Psoas muscle (tissue), 8 donors: Measurements from ENCODE around the gene CCL27. TPM values are rescaled to one million over a fixed set of nuclear protein-coding genes. Genes with fewer than 3 reads are reported as not detected.
A peak's percentile ranks its signal among the peaks of the same experiment; 100 is the strongest.

ENCODE experiments used
- ATAC-seq, 4 donors: fragments of 200-7000 bp; cut with Tn5 transposase; one replicate each; pipeline ENCODE4 v1.9.1; 2020; ENCODE audit warnings: moderate library complexity in 3 of 4, mild to moderate bottlenecking in 2 of 4
- DNase-seq, 2 donors: peaks; one replicate each; pipeline ENCODE4 v3.0.0-alpha.2; 2020
- H3K27ac ChIP-seq: fragments of 200-600 bp; one replicate; pipeline ENCODE4 v1.8.0; 2022
- H3K27me3 ChIP-seq, 3 donors: fragments of 200-600 bp in 1 of 3; one replicate each; pipeline versions ENCODE4 v1.6.1 to v1.8.0; 2013 to 2022; ENCODE audit warnings: low read length in 2 of 3, mild to moderate bottlenecking in 2 of 3, moderate library complexity in 1 of 3; ENCODE audit not compliant: insufficient read depth in 3 of 3
- H3K36me3 ChIP-seq, 2 donors: fragments of 200-600 bp in 1 of 2; one replicate each; pipeline versions ENCODE4 v1.6.1 to v1.8.0; 2013 to 2022; ENCODE audit warnings: low read depth in 1 of 2, mild to moderate bottlenecking in 1 of 2, moderate library complexity in 1 of 2; ENCODE audit not compliant: insufficient read depth in 1 of 2
- H3K4me1 ChIP-seq: fragments of 200-600 bp; one replicate; pipeline ENCODE4 v1.8.0; 2022
- H3K4me3 ChIP-seq: fragments of 200-600 bp; one replicate; pipeline ENCODE4 v1.8.0; 2022; ENCODE audit warnings: mild to moderate bottlenecking
- H3K9me3 ChIP-seq: fragments of 200-600 bp; one replicate; pipeline ENCODE4 v1.8.0; 2022
- WGBS, 3 donors: extraction: QIAGEN DNeasy Blood & Tissue Kit; methylation state at CpG; one replicate each; pipeline versions ENCODE4 v1.1.6 to v1.1.7; 2013; 5-methylcytosine and 5-hydroxymethylcytosine counted together
- intact Hi-C, 2 donors: fragments of 100-400 bp; cut with DNase I; formaldehyde crosslinking; loops; one replicate each; pipeline versions ENCODE4 v1.11.0 to v1.14.2; 2022
- polyA plus RNA-seq, 3 donors: library from polyadenylated mRNA; stranded (reverse); fragments of 200-250 nt; gene quantifications; one replicate each; pipeline ENCODE4 v1.2.3, GENCODE V29; 2013
- total RNA-seq, 4 donors: library from RNA; stranded (reverse); fragmentation: NEBNext Ultra II Directional in 2 of 4; extraction: Animal tissue kit (Norgen Biotek cat#: 25700) in 2 of 4; gene quantifications; one replicate each; pipeline versions ENCODE4 v1.2.1 to v1.2.4, GENCODE V29; 2021 to 2023
- TF ChIP-seq, protein P1 (sequence below): fragments of 200-600 bp; IDR thresholded peaks from one replicate; pipeline ENCODE4 v1.8.0; 2022; ENCODE audit warnings: antibody characterized with exemption
- donor health status: healthy with polysubstance abuse.
- donor health status: DM: no; HTN: no; CAD: no; lungs with moderate emphysema.
- donor health status: Bipolar disorder and iron deficiency.
- donor health status: healthy.
- donor health status: DM: yes; HTN: yes; CAD: no.
- donor health status: DM: no; HTN: no; CAD: no.
- donor health status: DM: no; HTN: no; CAD: no.
- donor health status: DM: yes; HTN: yes; CAD: no.

Gene CCL27
- total and polyA plus RNA-seq, 7 donors: 0.14 to 0.50 (median 0.25) TPM; not detected in 2

GRCh38 chr9:34638138-34638445 is 24.4 kb downstream of the CCL27 start:
- intact Hi-C loops: no loop called here
- ATAC-seq: no peak
- WGBS, 3 donors: 14 to 28% (median 22%) methylated on average over 7 of the region's 7 CpGs

DNA sequence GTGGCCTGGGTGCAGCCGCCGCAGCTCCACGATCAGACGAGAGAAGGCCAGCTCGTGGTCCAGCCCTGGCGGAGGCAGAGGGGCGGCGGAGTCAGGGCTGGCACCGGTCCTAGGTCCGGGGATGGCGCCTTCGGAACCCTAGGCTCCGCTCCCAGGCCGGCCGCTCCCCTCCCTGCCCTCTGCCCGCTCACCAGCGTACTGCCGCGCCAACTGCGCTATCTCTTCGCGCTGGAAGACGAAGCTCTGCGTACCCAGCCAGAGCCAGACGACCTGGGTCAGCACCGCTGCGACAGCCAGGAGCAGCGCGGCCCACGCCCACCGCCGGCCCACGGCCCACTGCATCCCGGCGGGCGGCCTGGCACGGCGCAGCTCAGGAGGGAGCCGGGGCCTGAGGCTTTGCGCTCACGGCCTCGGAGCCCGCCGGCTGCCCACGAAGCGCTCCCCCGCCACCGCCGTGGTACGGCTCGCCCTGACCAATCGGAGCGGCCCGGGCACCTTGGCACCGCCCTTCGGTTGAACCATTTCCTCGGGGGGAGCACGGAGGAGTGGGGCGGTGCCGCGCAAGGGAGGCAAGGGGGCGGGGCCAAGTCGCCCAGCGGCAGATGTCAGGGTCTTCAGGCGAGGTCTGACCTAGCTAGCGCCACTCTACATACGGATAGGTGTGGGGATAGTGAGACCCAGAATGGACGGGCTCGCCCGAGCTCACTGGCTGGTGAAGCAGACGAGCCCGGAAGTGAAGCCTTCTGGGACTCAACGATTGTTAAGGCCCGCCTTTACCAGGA is 24.9 kb downstream of the CCL27 start, which contains the start of gene SIGMAR1:
SIGMAR1 (minus strand) TSS at position 432 of the 782 bp plus-strand sequence; CDS start at position 342, 90 bp downstream.
- TF ChIP-seq, protein P1, sequence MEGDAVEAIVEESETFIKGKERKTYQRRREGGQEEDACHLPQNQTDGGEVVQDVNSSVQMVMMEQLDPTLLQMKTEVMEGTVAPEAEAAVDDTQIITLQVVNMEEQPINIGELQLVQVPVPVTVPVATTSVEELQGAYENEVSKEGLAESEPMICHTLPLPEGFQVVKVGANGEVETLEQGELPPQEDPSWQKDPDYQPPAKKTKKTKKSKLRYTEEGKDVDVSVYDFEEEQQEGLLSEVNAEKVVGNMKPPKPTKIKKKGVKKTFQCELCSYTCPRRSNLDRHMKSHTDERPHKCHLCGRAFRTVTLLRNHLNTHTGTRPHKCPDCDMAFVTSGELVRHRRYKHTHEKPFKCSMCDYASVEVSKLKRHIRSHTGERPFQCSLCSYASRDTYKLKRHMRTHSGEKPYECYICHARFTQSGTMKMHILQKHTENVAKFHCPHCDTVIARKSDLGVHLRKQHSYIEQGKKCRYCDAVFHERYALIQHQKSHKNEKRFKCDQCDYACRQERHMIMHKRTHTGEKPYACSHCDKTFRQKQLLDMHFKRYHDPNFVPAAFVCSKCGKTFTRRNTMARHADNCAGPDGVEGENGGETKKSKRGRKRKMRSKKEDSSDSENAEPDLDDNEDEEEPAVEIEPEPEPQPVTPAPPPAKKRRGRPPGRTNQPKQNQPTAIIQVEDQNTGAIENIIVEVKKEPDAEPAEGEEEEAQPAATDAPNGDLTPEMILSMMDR: no peak
- intact Hi-C loops: no loop called here
- DNase-seq (peak; percentile 96 to 97), ATAC-seq (peak; percentile 95 to 97 (median 96))
- 0 to 1% (median 1%) methylated on average over 54 to 74 of the region's 74 CpGs for WGBS, 3 donors
- H3K36me3 ChIP-seq: peaks cover 0 to 12% of the 10 kb centered on the region in 2 donors
- peaks cover 26% of the 10 kb centered on the region for H3K4me1 ChIP-seq
- peak within 1 kb of the TSS; percentile 94 for H3K4me3 ChIP-seq
- peak within 1 kb of the TSS; percentile 91 for H3K27ac ChIP-seq
- H3K27me3 ChIP-seq: no peaks in the 10 kb centered on the region
- no peaks in the 10 kb centered on the region for H3K9me3 ChIP-seq

More at GRCh38 chr9:34638138-34638445, 24.4 kb downstream of the CCL27 start:
- Histone ChIP-seq H3K27ac (peak overlapping the region; percentile 91), H3K4me1 (peaks cover 26% of the 10 kb centered on the region), H3K9me3 (no peaks in the 10 kb centered on the region), H3K36me3 (peaks cover 0 to 12% of the 10 kb centered on the region in 2 donors), H3K4me3 (peak overlapping the region; percentile 94), H3K27me3 (no peaks in the 10 kb centered on the region)
- DNase-seq: no peak
- TF ChIP-seq, protein P1: no peak

DNA sequence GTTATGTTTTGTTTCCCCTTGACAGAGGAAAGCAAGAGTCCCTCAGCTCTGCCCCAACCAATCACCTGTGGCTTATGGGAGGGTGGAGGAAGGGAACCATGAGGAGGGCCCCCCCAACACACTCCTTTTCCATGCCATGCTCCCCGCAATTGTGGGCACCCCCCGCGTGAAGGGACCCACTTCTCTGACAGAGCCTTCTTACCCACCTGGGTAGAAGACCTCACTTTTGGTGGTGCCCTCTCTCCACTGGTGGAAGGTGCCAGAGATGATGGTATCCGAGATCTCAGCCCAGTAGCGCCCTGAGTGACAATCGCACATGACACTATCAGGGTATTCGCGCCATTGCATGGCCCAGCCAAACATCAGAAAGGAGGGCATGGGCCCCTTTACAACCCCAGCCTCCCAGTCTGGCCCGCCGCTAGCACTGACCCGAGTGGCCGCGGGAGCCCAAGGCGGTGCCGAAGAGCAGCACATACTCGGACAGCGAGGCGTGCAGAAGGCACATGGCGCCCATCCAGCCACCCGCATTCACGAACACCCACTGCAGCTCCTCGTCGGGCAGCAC is 25.6 kb downstream of the CCL27 start:
- H3K9me3 ChIP-seq: no peaks in the 10 kb centered on the region
- no peak for DNase-seq
- no peak for ATAC-seq
- 5% methylated on average over 22 to 23 of the region's 23 CpGs for WGBS, 3 donors
- H3K4me3 ChIP-seq: peak overlapping the region; percentile 94
- TF ChIP-seq, protein P1: no peak
- H3K36me3 ChIP-seq: peaks cover 0 to 12% of the 10 kb centered on the region in 2 donors
- H3K4me1 ChIP-seq: peaks cover 26% of the 10 kb centered on the region
- no peaks in the 10 kb centered on the region for H3K27me3 ChIP-seq
- H3K27ac ChIP-seq: peak overlapping the region; percentile 91
- intact Hi-C loops: no loop called here

GRCh38 chr9:34635556-34635955 is 26.9 kb downstream of the CCL27 start:
- DNase-seq: peak in 1 of 2 donors; percentile 8
- intact Hi-C loops: no loop called here
- ATAC-seq: no peak
- TF ChIP-seq, protein P1: no peak
- Histone ChIP-seq H3K36me3 (peaks cover 0 to 12% of the 10 kb centered on the region in 2 donors), H3K27ac (no peak overlapping the region), H3K27me3 (no peaks in the 10 kb centered on the region), H3K9me3 (no peaks in the 10 kb centered on the region), H3K4me3 (no peak overlapping the region), H3K4me1 (peaks cover 26% of the 10 kb centered on the region)
- 85 to 93% (median 87%) methylated on average over 14 of the region's 14 CpGs for WGBS, 3 donors
